HEK293 (cell line): Measurements from ENCODE around the gene WNT7B.

Experiments
- HOXA7 ChIP-seq: sonication (generic); formaldehyde crosslinking; IDR thresholded peaks from 2 replicates; pipeline ENCODE4 v1.8.1; 2022; ENCODE audit warnings: missing genetic modification reagents, borderline replicate concordance
- REST ChIP-seq: fragments of 450-650 bp; formaldehyde crosslinking; IDR thresholded peaks from 2 replicates; pipeline ENCODE4 v1.5.1; 2016; ENCODE audit warnings: missing biosample characterization, missing genetic modification characterization
- ZEB2 ChIP-seq: fragments of 450-650 bp; formaldehyde crosslinking; IDR thresholded peaks from 2 replicates; pipeline ENCODE4 v1.5.1; 2016; ENCODE audit warnings: missing biosample characterization, missing genetic modification characterization
- ZNF660 ChIP-seq: fragments of 450-650 bp; IDR thresholded peaks from 2 replicates; pipeline ENCODE4 v1.5.1; 2018; ENCODE audit warnings: missing biosample characterization, mild to moderate bottlenecking, missing genetic modification characterization
- ZNF792 ChIP-seq: fragments of 450-650 bp; formaldehyde crosslinking; IDR thresholded peaks from 2 replicates; pipeline ENCODE4 v1.5.1; 2016; ENCODE audit warnings: missing biosample characterization, missing genetic modification characterization
- TF ChIP-seq, protein P1 (sequence below): fragments of 450-650 bp; formaldehyde crosslinking; IDR thresholded peaks from 2 replicates; pipeline ENCODE4 v1.5.1; 2016; ENCODE audit warnings: missing biosample characterization, missing genetic modification characterization
- TF ChIP-seq, protein P2 (sequence below): fragments of 450-650 bp; formaldehyde crosslinking; IDR thresholded peaks from 2 replicates; pipeline ENCODE4 v1.5.1; 2016; ENCODE audit warnings: missing biosample characterization, missing genetic modification characterization
- TF ChIP-seq, protein P3 (sequence below): fragments of 450-650 bp; formaldehyde crosslinking; IDR thresholded peaks from 2 replicates; pipeline ENCODE4 v1.5.1; 2016; ENCODE audit warnings: missing biosample characterization, missing genetic modification characterization, low read depth

GRCh38 chr22:45969801-45970470 is 7.0 kb downstream of the WNT7B start:
- TF ChIP-seq, protein P1, sequence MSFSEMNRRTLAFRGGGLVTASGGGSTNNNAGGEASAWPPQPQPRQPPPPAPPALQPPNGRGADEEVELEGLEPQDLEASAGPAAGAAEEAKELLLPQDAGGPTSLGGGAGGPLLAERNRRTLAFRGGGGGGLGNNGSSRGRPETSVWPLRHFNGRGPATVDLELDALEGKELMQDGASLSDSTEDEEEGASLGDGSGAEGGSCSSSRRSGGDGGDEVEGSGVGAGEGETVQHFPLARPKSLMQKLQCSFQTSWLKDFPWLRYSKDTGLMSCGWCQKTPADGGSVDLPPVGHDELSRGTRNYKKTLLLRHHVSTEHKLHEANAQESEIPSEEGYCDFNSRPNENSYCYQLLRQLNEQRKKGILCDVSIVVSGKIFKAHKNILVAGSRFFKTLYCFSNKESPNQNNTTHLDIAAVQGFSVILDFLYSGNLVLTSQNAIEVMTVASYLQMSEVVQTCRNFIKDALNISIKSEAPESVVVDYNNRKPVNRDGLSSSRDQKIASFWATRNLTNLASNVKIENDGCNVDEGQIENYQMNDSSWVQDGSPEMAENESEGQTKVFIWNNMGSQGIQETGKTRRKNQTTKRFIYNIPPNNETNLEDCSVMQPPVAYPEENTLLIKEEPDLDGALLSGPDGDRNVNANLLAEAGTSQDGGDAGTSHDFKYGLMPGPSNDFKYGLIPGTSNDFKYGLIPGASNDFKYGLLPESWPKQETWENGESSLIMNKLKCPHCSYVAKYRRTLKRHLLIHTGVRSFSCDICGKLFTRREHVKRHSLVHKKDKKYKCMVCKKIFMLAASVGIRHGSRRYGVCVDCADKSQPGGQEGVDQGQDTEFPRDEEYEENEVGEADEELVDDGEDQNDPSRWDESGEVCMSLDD, result no peak
- no peak for TF ChIP-seq ZNF792 (tag by site-specific recombination)
- no peak for TF ChIP-seq ZNF660 (tag by site-specific recombination)
- TF ChIP-seq ZEB2 (tag by site-specific recombination), result no peak
- no peak for TF ChIP-seq REST
- TF ChIP-seq, protein P2, sequence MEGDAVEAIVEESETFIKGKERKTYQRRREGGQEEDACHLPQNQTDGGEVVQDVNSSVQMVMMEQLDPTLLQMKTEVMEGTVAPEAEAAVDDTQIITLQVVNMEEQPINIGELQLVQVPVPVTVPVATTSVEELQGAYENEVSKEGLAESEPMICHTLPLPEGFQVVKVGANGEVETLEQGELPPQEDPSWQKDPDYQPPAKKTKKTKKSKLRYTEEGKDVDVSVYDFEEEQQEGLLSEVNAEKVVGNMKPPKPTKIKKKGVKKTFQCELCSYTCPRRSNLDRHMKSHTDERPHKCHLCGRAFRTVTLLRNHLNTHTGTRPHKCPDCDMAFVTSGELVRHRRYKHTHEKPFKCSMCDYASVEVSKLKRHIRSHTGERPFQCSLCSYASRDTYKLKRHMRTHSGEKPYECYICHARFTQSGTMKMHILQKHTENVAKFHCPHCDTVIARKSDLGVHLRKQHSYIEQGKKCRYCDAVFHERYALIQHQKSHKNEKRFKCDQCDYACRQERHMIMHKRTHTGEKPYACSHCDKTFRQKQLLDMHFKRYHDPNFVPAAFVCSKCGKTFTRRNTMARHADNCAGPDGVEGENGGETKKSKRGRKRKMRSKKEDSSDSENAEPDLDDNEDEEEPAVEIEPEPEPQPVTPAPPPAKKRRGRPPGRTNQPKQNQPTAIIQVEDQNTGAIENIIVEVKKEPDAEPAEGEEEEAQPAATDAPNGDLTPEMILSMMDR (tag by site-specific recombination), result no peak
- TF ChIP-seq, protein P3, sequence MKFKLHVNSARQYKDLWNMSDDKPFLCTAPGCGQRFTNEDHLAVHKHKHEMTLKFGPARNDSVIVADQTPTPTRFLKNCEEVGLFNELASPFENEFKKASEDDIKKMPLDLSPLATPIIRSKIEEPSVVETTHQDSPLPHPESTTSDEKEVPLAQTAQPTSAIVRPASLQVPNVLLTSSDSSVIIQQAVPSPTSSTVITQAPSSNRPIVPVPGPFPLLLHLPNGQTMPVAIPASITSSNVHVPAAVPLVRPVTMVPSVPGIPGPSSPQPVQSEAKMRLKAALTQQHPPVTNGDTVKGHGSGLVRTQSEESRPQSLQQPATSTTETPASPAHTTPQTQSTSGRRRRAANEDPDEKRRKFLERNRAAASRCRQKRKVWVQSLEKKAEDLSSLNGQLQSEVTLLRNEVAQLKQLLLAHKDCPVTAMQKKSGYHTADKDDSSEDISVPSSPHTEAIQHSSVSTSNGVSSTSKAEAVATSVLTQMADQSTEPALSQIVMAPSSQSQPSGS (tag by site-specific recombination), result no peak
- no peak for TF ChIP-seq HOXA7
